H1 (cell line): ENCODE measurements around the gene FGD5. TPM values are rescaled to one million over a fixed set of nuclear protein-coding genes. Genes with fewer than 3 reads are reported as not detected.

ENCODE experiments used
- CTCF ChIA-PET: fragments of 300-600 bp; sonication (Branson Sonifier 250); formaldehyde crosslinking; loops from one replicate; lab custom pipeline; 2021; ENCODE audit not compliant: partially characterized antibody; lab: Charles Lee
- POLR2A ChIA-PET: fragments of 300-600 bp; sonication (Branson Sonifier 250); formaldehyde crosslinking; loops from one replicate; lab custom pipeline; 2021; ENCODE audit warnings: inconsistent platforms; ENCODE audit not compliant: partially characterized antibody; lab: Charles Lee
- DNase-seq, 2 experiments: peaks; one replicate each; pipeline versions ENCODE4 v3.0.0 to v3.0.0-alpha.2; 2010 to 2022; ENCODE audit warnings: low spot score in 2 of 2, low read depth in 1 of 2, mixed read lengths in 1 of 2
- FAIRE-seq: peaks from 2 replicates; lab custom pipeline; 2011; peaks lifted over from hg19 to GRCh38; lab: Jason Lieb, UNC
- H2AFZ ChIP-seq: 2 replicates; pipeline ENCODE4 v1.8.1; 2012; ENCODE audit warnings: low read length, inconsistent platforms
- H2AK5ac ChIP-seq: 2 replicates; pipeline ENCODE4 v1.6.1; 2013; ENCODE audit warnings: low read depth, low read length
- H2BK120ac ChIP-seq: replicated peaks from 2 replicates; pipeline ENCODE3; 2013; ENCODE audit warnings: low read depth, low read length, inconsistent platforms
- H2BK12ac ChIP-seq: 2 replicates; pipeline ENCODE4 v1.6.1; 2013; ENCODE audit warnings: low read depth, low read length
- H2BK15ac ChIP-seq: 2 replicates; pipeline ENCODE4 v1.6.1; 2013; ENCODE audit warnings: low read length
- H2BK20ac ChIP-seq: 2 replicates; pipeline ENCODE4 v1.6.1; 2013; ENCODE audit warnings: low read length
- H2BK5ac ChIP-seq: 2 replicates; pipeline ENCODE4 v1.6.1; 2013; ENCODE audit warnings: low read depth, low read length
- H3K14ac ChIP-seq: 2 replicates; pipeline ENCODE4 v1.6.1; 2013; ENCODE audit warnings: inconsistent platforms; ENCODE audit not compliant: insufficient read length
- H3K18ac ChIP-seq: 2 replicates; pipeline ENCODE4 v1.6.1; 2013; ENCODE audit warnings: low read length; ENCODE audit errors: extremely low read depth
- H3K23ac ChIP-seq: 2 replicates; pipeline ENCODE4 v1.6.1; 2013; ENCODE audit warnings: inconsistent platforms; ENCODE audit not compliant: insufficient read length
- H3K23me2 ChIP-seq: 2 replicates; pipeline ENCODE4 v1.6.1; 2013; ENCODE audit warnings: low read depth, low read length
- H3K27ac ChIP-seq: 2 replicates; pipeline ENCODE4 v1.6.1; 2011; ENCODE audit warnings: low read depth, low read length, inconsistent platforms
- H3K27me3 ChIP-seq, 4 experiments: replicated peaks in 1 of 4; 1 replicate in 1 of 4; 2 replicates in 3 of 4; pipeline versions ENCODE4 v1.6.1 to v1.8.1; 2011 to 2013; ENCODE audit warnings: low read length in 3 of 4, mild to moderate bottlenecking in 3 of 4, inconsistent platforms in 2 of 4, mixed read lengths in 2 of 4, moderate library complexity in 1 of 4; ENCODE audit not compliant: control insufficient read depth in 3 of 4, insufficient read depth in 3 of 4; ENCODE audit errors: extremely low read depth in 1 of 4
- H3K36me3 ChIP-seq, 4 experiments: 2 replicates each; pipeline versions ENCODE4 v1.6.1 to v1.8.1; 2011 to 2013; ENCODE audit warnings: mild to moderate bottlenecking in 4 of 4, low read length in 3 of 4, moderate library complexity in 2 of 4, control low read depth in 1 of 4, inconsistent platforms in 1 of 4; ENCODE audit not compliant: insufficient read depth in 4 of 4, control insufficient read depth in 2 of 4
- H3K4ac ChIP-seq: replicated peaks from 2 replicates; pipeline ENCODE3; 2013; ENCODE audit warnings: low read length, low read depth, mixed read lengths, inconsistent platforms; ENCODE audit not compliant: insufficient read length
- H3K4me1 ChIP-seq, 4 experiments: replicated peaks in 1 of 4; 1 replicate in 1 of 4; 2 replicates in 3 of 4; pipeline versions ENCODE4 v1.6.1 to v1.8.1; 2011 to 2013; ENCODE audit warnings: low read length in 3 of 4, inconsistent platforms in 2 of 4, mixed read lengths in 1 of 4; ENCODE audit not compliant: insufficient read depth in 4 of 4, control insufficient read depth in 3 of 4
- H3K4me2 ChIP-seq, 2 experiments: 2 replicates each; pipeline versions ENCODE4 v1.6.1 to v1.8.1; 2011 to 2013; ENCODE audit warnings: low read depth in 2 of 2, low read length in 2 of 2, control low read depth in 1 of 2, inconsistent platforms in 1 of 2, mild to moderate bottlenecking in 1 of 2; ENCODE audit not compliant: insufficient read depth in 1 of 2
- H3K4me3 ChIP-seq, 4 experiments: fragments of 200-600, 300-600 bp in 1 of 4; sonication (generic), shearing (Covaris generic), sonication (Bioruptor Twin) in 1 of 4; 2 replicates each; pipeline versions ENCODE4 v1.5.1 to v1.8.1; 2011 to 2016; ENCODE audit warnings: low read length in 4 of 4, low read depth in 3 of 4, control low read depth in 2 of 4, inconsistent platforms in 2 of 4, mild to moderate bottlenecking in 2 of 4, mixed read lengths in 1 of 4, moderate library complexity in 1 of 4; ENCODE audit not compliant: insufficient read depth in 2 of 4; ENCODE audit errors: extremely low read depth in 1 of 4
- H3K56ac ChIP-seq: replicated peaks from 2 replicates; pipeline ENCODE3; 2013; ENCODE audit warnings: low read depth, mild to moderate bottlenecking, mixed read lengths, low read length, inconsistent platforms; ENCODE audit not compliant: insufficient read length
- H3K79me1 ChIP-seq: 2 replicates; pipeline ENCODE4 v1.6.1; 2013; ENCODE audit warnings: low read depth, low read length, control low read depth
- H3K79me2 ChIP-seq, 2 experiments: 2 replicates each; pipeline versions ENCODE4 v1.6.1 to v1.8.1; 2012 to 2013; ENCODE audit warnings: low read length in 2 of 2, mild to moderate bottlenecking in 2 of 2, inconsistent platforms in 1 of 2; ENCODE audit not compliant: insufficient read depth in 2 of 2, control insufficient read depth in 1 of 2
- H3K9ac ChIP-seq, 4 experiments: replicated peaks in 1 of 4; 1 replicate in 1 of 4; 2 replicates in 3 of 4; pipeline versions ENCODE4 v1.6.1 to v1.8.1; 2011 to 2013; ENCODE audit warnings: low read depth in 3 of 4, low read length in 3 of 4, control low read depth in 2 of 4, mild to moderate bottlenecking in 2 of 4, moderate library complexity in 2 of 4, inconsistent platforms in 1 of 4; ENCODE audit errors: extremely low read depth in 1 of 4
- H3K9me3 ChIP-seq, 2 experiments: 2 replicates each; pipeline versions ENCODE4 v1.6.1 to v1.8.1; 2012 to 2013; ENCODE audit warnings: mild to moderate bottlenecking in 2 of 2, moderate library complexity in 2 of 2, control low read depth in 1 of 2, inconsistent platforms in 1 of 2, low read depth in 1 of 2, low read length in 1 of 2, mixed read lengths in 1 of 2; ENCODE audit not compliant: insufficient read depth in 2 of 2
- H4K20me1 ChIP-seq, 2 experiments: replicated peaks in 1 of 2; 2 replicates each; pipeline versions ENCODE3 to v1.8.1; 2011 to 2013; ENCODE audit warnings: inconsistent platforms in 2 of 2, low read length in 2 of 2, mild to moderate bottlenecking in 1 of 2; ENCODE audit not compliant: insufficient read depth in 2 of 2, control insufficient read depth in 1 of 2
- H4K5ac ChIP-seq: 2 replicates; pipeline ENCODE4 v1.6.1; 2013; ENCODE audit warnings: low read length, low read depth, mixed read lengths, inconsistent platforms; ENCODE audit not compliant: insufficient read length
- H4K8ac ChIP-seq: 2 replicates; pipeline ENCODE4 v1.8.0; 2013; ENCODE audit warnings: mild to moderate bottlenecking, moderate library complexity, low read length, inconsistent platforms; ENCODE audit not compliant: insufficient read depth; ENCODE audit errors: extremely low read depth
- H4K91ac ChIP-seq: replicated peaks from 2 replicates; pipeline ENCODE3; 2013; ENCODE audit warnings: low read length, mixed read lengths, inconsistent platforms; ENCODE audit not compliant: insufficient read length
- ASH2L ChIP-seq: fragments of 200-600, 300-600 bp; sonication (generic); IDR thresholded peaks from one replicate; pipeline ENCODE4 v1.7.1; 2017; ENCODE audit warnings: low read length
- BCL11A ChIP-seq, 2 experiments: IDR thresholded peaks; one replicate each; pipeline ENCODE4 v1.6.1; 2011; ENCODE audit warnings: low read depth in 2 of 2, low read length in 2 of 2, mild to moderate bottlenecking in 2 of 2
- BRCA1 ChIP-seq: IDR thresholded peaks from 2 replicates; pipeline ENCODE4 v1.6.1; 2012; ENCODE audit warnings: low read depth, low read length, improper control_type of control experiment
- CHD1 ChIP-seq: IDR thresholded peaks from 2 replicates; pipeline ENCODE4 v1.6.1; 2012; ENCODE audit warnings: low read depth, low read length, improper control_type of control experiment
- CTCF ChIP-seq, 3 experiments: IDR thresholded peaks; 1 replicate in 2 of 3; 2 replicates in 1 of 3; pipeline versions ENCODE4 v1.5.1 to v1.6.1; 2011; ENCODE audit warnings: low read length in 3 of 3, mild to moderate bottlenecking in 3 of 3, inconsistent platforms in 2 of 3, low read depth in 1 of 3, moderate library complexity in 1 of 3; ENCODE audit not compliant: insufficient read depth in 1 of 3; ENCODE audit errors: control extremely low read depth in 1 of 3
- POLR2A ChIP-seq, 2 experiments: IDR thresholded peaks; 1 replicate in 1 of 2; 2 replicates in 1 of 2; pipeline ENCODE4 v1.6.1; 2011; ENCODE audit warnings: low read depth in 2 of 2, low read length in 2 of 2, mild to moderate bottlenecking in 2 of 2; ENCODE audit errors: control extremely low read depth in 1 of 2
- RFX5 ChIP-seq: IDR thresholded peaks from 2 replicates; pipeline ENCODE4 v1.6.1; 2011; ENCODE audit warnings: low read depth, low read length, improper control_type of control experiment, borderline replicate concordance
- SP2 ChIP-seq: IDR thresholded peaks from 2 replicates; pipeline ENCODE4 v1.6.1; 2012; ENCODE audit warnings: mild to moderate bottlenecking, low read length, inconsistent platforms
- SRF ChIP-seq: IDR thresholded peaks from 2 replicates; pipeline ENCODE4 v1.6.1; 2011; ENCODE audit warnings: mild to moderate bottlenecking, low read depth, low read length, moderate library complexity
- WGBS, 2 experiments: shearing (Covaris generic) in 1 of 2; methylation state at CpG; one replicate each; pipeline versions ENCODE4 v1.1.6 to v1.1.7; 2013 to 2015; ENCODE audit warnings: low lambda C conversion rate in 2 of 2, mixed read lengths in 2 of 2, inconsistent platforms in 1 of 2, low coverage in 1 of 2, missing lambda C conversion rate in 1 of 2; ENCODE audit not compliant: insufficient replicate concordance in 2 of 2, insufficient coverage in 1 of 2, insufficient read length in 1 of 2; ENCODE audit errors: extremely low coverage in 1 of 2, missing lambda C conversion rate in 1 of 2; 5-methylcytosine and 5-hydroxymethylcytosine counted together
- polyA plus RNA-seq, 7 experiments: library from polyadenylated mRNA; depleted of rRNA in 3 of 7; stranded (reverse) in 5 of 7; unstranded in 2 of 7; fragments of >200 nt in 5 of 7; fragments of 200-250 nt in 2 of 7; gene quantifications; 1 replicate in 5 of 7; 2 replicates in 1 of 7; 4 replicates in 1 of 7; pipeline versions ENCODE4 v1.2.1 to v1.2.3, GENCODE V29; 2011 to 2013; ENCODE audit warnings: missing spikeins in 2 of 7, mixed read lengths in 2 of 7
- total RNA-seq: library from RNA; stranded (reverse); fragmentation: NEBNext Ultra II Directional; extraction: Animal tissue kit (Norgen Biotek cat#: 25700); gene quantifications from 2 replicates; pipeline ENCODE4 v1.2.1, GENCODE V29; 2021
- TF ChIP-seq, protein P1 (sequence below): IDR thresholded peaks from 2 replicates; pipeline ENCODE4 v1.6.1; 2012; ENCODE audit warnings: low read length, inconsistent platforms

Gene FGD5
- total and polyA plus RNA-seq, 2 of the 8 experiments (the other 6 are each of a cell fraction or from before 2014, with no cell fraction given) = 4.7 to 14.3 TPM

- no peaks in the 10 kb centered on the region; a peak in 2 of 7 replicates for H3K4me1 ChIP-seq
- no peak overlapping the region for H3K14ac ChIP-seq
- H3K36me3 ChIP-seq = no peaks in the 10 kb centered on the region
- no peaks in the 10 kb centered on the region for H3K79me1 ChIP-seq
- POLR2A ChIA-PET = interaction anchor here (0.8 kb wide), 1 partner anchor 104 kb away, joined by 3 read pairs; no protein-coding TSS in a partner anchor
- H2BK12ac ChIP-seq = no peak overlapping the region
- no peak overlapping the region for H3K4ac ChIP-seq
- H2BK20ac ChIP-seq = no peak overlapping the region
- H4K20me1 ChIP-seq = no peaks in the 10 kb centered on the region
- no peak overlapping the region for H4K5ac ChIP-seq
- CTCF ChIA-PET = interaction anchor here (0.6 to 21.0 kb wide), 14 partner anchors 20 to 314 kb away, joined by 3 to 337 read pairs (median 4); partner anchors contain the start of gene C3orf20
- no peak overlapping the region for H2AK5ac ChIP-seq
- FAIRE-seq (no peak), DNase-seq (no peak)
- no peak overlapping the region for H4K91ac ChIP-seq
- no peak overlapping the region for H3K23ac ChIP-seq
- no peak overlapping the region for H3K9ac ChIP-seq
- H3K23me2 ChIP-seq = no peaks in the 10 kb centered on the region
- no peaks in the 10 kb centered on the region for H3K79me2 ChIP-seq
- no peak overlapping the region for H3K4me2 ChIP-seq
- no peaks in the 10 kb centered on the region for H3K9me3 ChIP-seq
- no peak overlapping the region for H2BK120ac ChIP-seq
- H3K27me3 ChIP-seq = no peaks in the 10 kb centered on the region
- H3K56ac ChIP-seq = no peak overlapping the region
- H3K4me3 ChIP-seq = no peak overlapping the region
- H4K8ac ChIP-seq = no peak overlapping the region
- H3K18ac ChIP-seq = no peak overlapping the region
- H3K27ac ChIP-seq = no peak overlapping the region
- no peak overlapping the region for H2BK5ac ChIP-seq
- H2AFZ ChIP-seq = no peak overlapping the region
- 86% methylated on average over 3 of the region's 3 CpGs; no CpG with 5 or more reads in 1 of the 2 experiments for WGBS, 2 experiments
- no peak overlapping the region for H2BK15ac ChIP-seq
- no peak for TF ChIP-seq SRF
- TF ChIP-seq, protein P1, sequence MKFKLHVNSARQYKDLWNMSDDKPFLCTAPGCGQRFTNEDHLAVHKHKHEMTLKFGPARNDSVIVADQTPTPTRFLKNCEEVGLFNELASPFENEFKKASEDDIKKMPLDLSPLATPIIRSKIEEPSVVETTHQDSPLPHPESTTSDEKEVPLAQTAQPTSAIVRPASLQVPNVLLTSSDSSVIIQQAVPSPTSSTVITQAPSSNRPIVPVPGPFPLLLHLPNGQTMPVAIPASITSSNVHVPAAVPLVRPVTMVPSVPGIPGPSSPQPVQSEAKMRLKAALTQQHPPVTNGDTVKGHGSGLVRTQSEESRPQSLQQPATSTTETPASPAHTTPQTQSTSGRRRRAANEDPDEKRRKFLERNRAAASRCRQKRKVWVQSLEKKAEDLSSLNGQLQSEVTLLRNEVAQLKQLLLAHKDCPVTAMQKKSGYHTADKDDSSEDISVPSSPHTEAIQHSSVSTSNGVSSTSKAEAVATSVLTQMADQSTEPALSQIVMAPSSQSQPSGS = no peak
- TF ChIP-seq POLR2A (IDR thresholded peaks at IDR 0.05; ENCODE audit: control extremely low read depth in 1 of 2, low read depth in 2 of 2, low read length in 2 of 2) = no peak
- TF ChIP-seq CTCF (IDR thresholded peaks at IDR 0.05; ENCODE audit: control extremely low read depth in 1 of 3, insufficient read depth in 1 of 3, low read depth in 1 of 3, low read length in 3 of 3) = peak in 2 of 3 experiments; percentile 46 to 52; a peak in 3 of 4 replicates
- TF ChIP-seq RFX5 = no peak
- no peak for TF ChIP-seq ASH2L
- no peak for TF ChIP-seq CHD1
- no peak for TF ChIP-seq BRCA1
- TF ChIP-seq SP2 = no peak
- TF ChIP-seq BCL11A (IDR thresholded peaks at IDR 0.05; ENCODE audit: low read depth in 2 of 2, low read length in 2 of 2) = no peak
Measured at GRCh38 chr3:14915636-14916222, 97.0 kb downstream of the FGD5 start.
